A673 (cell line): ENCODE results near the gene OR10G2. TPM values are rescaled to one million over a fixed set of nuclear protein-coding genes. Genes with fewer than 3 reads are reported as not detected.
A peak's percentile ranks its signal among the peaks of the same experiment; 100 is the strongest.

Experiments
- Bru-seq: library from RNA; stranded (reverse); fragments of 400-500 nt; gene quantifications from one replicate; lab custom pipeline; 2021; lab: Mats Ljungman, UMichigan
- BruChase-seq, 2 experiments: library from RNA; stranded (reverse); fragments of 400-500 nt; gene quantifications; one replicate each; lab custom pipeline; 2021; lab: Mats Ljungman, UMichigan
- BruUV-seq: library from RNA; stranded (reverse); fragments of 400-500 nt; replicated peaks from 2 replicates; lab custom pipeline; 2021; lab: Mats Ljungman, UMichigan
- CTCF ChIA-PET: fragments of 300-600 bp; sonication (Branson Sonifier 250); formaldehyde crosslinking; loops from one replicate; lab custom pipeline; 2022; ENCODE audit warnings: antibody characterized with exemption; lab: Charles Lee
- POLR2A ChIA-PET: fragments of 300-600 bp; sonication (Branson Sonifier 250); formaldehyde crosslinking; loops from one replicate; lab custom pipeline; 2022; ENCODE audit warnings: antibody characterized with exemption; ENCODE audit not compliant: low non-redundant PET; lab: Charles Lee
- DNase-seq: peaks from one replicate; pipeline ENCODE4 v3.0.0-alpha.2; 2015; ENCODE audit warnings: low spot score
- H3K27ac ChIP-seq: fragments of 200-600 bp; sonication (generic); 2 replicates; pipeline ENCODE4 v1.5.1; 2016; ENCODE audit warnings: mixed run types, low read depth, mild to moderate bottlenecking, mixed read lengths, antibody characterized with exemption, low read length; ENCODE audit not compliant: poor library complexity, severe bottlenecking
- H3K27me3 ChIP-seq: fragments of 200-600 bp; sonication (generic); replicated peaks from 2 replicates; pipeline ENCODE4 v1.6.1; 2017; ENCODE audit warnings: mixed run types, low read depth, mild to moderate bottlenecking, mixed read lengths, antibody characterized with exemption, low read length; ENCODE audit not compliant: insufficient read depth, poor library complexity
- H3K36me3 ChIP-seq: fragments of 200-600 bp; sonication (generic); 2 replicates; pipeline ENCODE4 v1.6.1; 2016; ENCODE audit warnings: mixed run types, mild to moderate bottlenecking, mixed read lengths, antibody characterized with exemption, low read length; ENCODE audit not compliant: insufficient read depth, poor library complexity, severe bottlenecking
- H3K4me1 ChIP-seq: fragments of 200-600 bp; sonication (generic); 2 replicates; pipeline ENCODE4 v1.6.1; 2017; ENCODE audit warnings: mixed run types, mild to moderate bottlenecking, mixed read lengths, antibody characterized with exemption, low read length; ENCODE audit not compliant: insufficient read depth, poor library complexity, severe bottlenecking
- H3K4me3 ChIP-seq: fragments of 200-600 bp; sonication (generic); 2 replicates; pipeline ENCODE4 v1.5.1; 2016; ENCODE audit warnings: low read depth, mixed run types, mild to moderate bottlenecking, mixed read lengths, low read length; ENCODE audit not compliant: poor library complexity, severe bottlenecking
- H3K9me3 ChIP-seq: fragments of 200-600 bp; sonication (generic); 2 replicates; pipeline ENCODE4 v1.6.1; 2016; ENCODE audit warnings: mixed run types, low read depth, mild to moderate bottlenecking, mixed read lengths, antibody characterized with exemption, low read length; ENCODE audit not compliant: poor library complexity, severe bottlenecking
- CTCF ChIP-seq: fragments of 300-800, 200-600 bp; sonication (generic); conservative IDR thresholded peaks from 2 replicates; pipeline ENCODE4 v1.5.1; 2017; ENCODE audit warnings: low read depth, mild to moderate bottlenecking, antibody characterized with exemption, low read length, moderate library complexity, mixed read lengths
- EZH2 ChIP-seq: fragments of 200-600 bp; sonication (generic); IDR thresholded peaks from 2 replicates; pipeline ENCODE4 v1.6.1; 2017; ENCODE audit warnings: borderline replicate concordance, low read depth, mild to moderate bottlenecking, mixed read lengths, antibody characterized with exemption, low read length; ENCODE audit not compliant: poor library complexity, severe bottlenecking
- intact Hi-C: fragments of 100-400 bp; cut with micrococcal nuclease; formaldehyde crosslinking; loops from one replicate; pipeline ENCODE4 v1.10.0; 2022; ENCODE audit not compliant: unreplicated experiment
- long read RNA-seq: library from polyadenylated mRNA; stranded (forward); transcript quantifications from one replicate; pipeline ENCODE4 v2.0.0, GENCODE V29; 2022
- total RNA-seq: library from RNA; stranded (reverse); gene quantifications from 2 replicates; pipeline ENCODE4 v1.2.3, GENCODE V29; 2021

Gene OR10G2
- 0.26 TPM in 1 of 2 replicates, not detected in the other for total RNA-seq
- Bru-seq, nascent RNA, result not detected
- BruChase-seq, experiment 1, labeled RNA remaining after a 2-hour chase, result percentile 19 among the genes with signal in this experiment
- not detected for BruChase-seq, experiment 2, labeled RNA remaining after a 6-hour chase
- long read RNA-seq, result 0 reads

GRCh38 chr14:21634840-21635239 is at the start of gene OR10G2:
Gene OR10G2 (minus strand): TSS chr14:21634940. CDS start chr14:21634842, 98 bp downstream.
- intact Hi-C loops, result no loop called here
- CTCF ChIA-PET, result no interaction called here
- H3K27me3 ChIP-seq, result no peaks in the 10 kb centered on the region
- no peaks in the 10 kb centered on the region for H3K4me1 ChIP-seq
- H3K9me3 ChIP-seq, result no peaks in the 10 kb centered on the region
- no peak within 1 kb of the TSS for H3K27ac ChIP-seq
- no peak within 1 kb of the TSS for H3K4me3 ChIP-seq
- BruUV-seq, result no TSS peak
- H3K36me3 ChIP-seq, result no peaks in the 10 kb centered on the region
- POLR2A ChIA-PET, result no interaction called here
- no peak for DNase-seq
- TF ChIP-seq CTCF, result no peak
- no peak for TF ChIP-seq EZH2

GRCh38 chr14:21680072-21680471 is 45.3 kb upstream of the OR10G2 start:
- Histone ChIP-seq H3K36me3 (peaks cover 19% of the 10 kb centered on the region), H3K4me3 (no peak overlapping the region), H3K9me3 (peaks cover 6% of the 10 kb centered on the region), H3K4me1 (no peaks in the 10 kb centered on the region), H3K27ac (no peak overlapping the region), H3K27me3 (no peaks in the 10 kb centered on the region)
- intact Hi-C loops, result no loop called here
- DNase-seq, result no peak
- ChIA-PET CTCF (no interaction called here), POLR2A (no interaction called here)
- TF ChIP-seq CTCF (no peak), EZH2 (no peak)
- BruUV-seq, result no TSS peak

GRCh38 chr14:21675566-21675965 is 40.8 kb upstream of the OR10G2 start:
- no peak for TF ChIP-seq EZH2
- TF ChIP-seq CTCF, result no peak
- H3K27me3 ChIP-seq, result no peaks in the 10 kb centered on the region
- no peak overlapping the region for H3K27ac ChIP-seq
- peaks cover 16% of the 10 kb centered on the region for H3K4me1 ChIP-seq
- intact Hi-C loops, result no loop called here
- no TSS peak for BruUV-seq
- POLR2A ChIA-PET, result no interaction called here
- DNase-seq, result no peak
- peaks cover 31% of the 10 kb centered on the region for H3K36me3 ChIP-seq
- H3K9me3 ChIP-seq, result peaks cover 12% of the 10 kb centered on the region
- CTCF ChIA-PET, result no interaction called here
- no peak overlapping the region for H3K4me3 ChIP-seq
